Neural crest cell (in vitro differentiated cells): ENCODE measurements around the gene IRF8. TPM values are rescaled to one million over a fixed set of nuclear protein-coding genes. Genes with fewer than 3 reads are reported as not detected.

ENCODE experiments used
- DNase-seq: peaks from one replicate; pipeline ENCODE4 v3.0.0; 2021; ENCODE audit warnings: low read depth, mixed read lengths, low spot score
- H3K27ac Mint-ChIP-seq: one replicate; pipeline ENCODE4 v1.8.0; 2021; ENCODE audit warnings: mild to moderate bottlenecking, mixed read lengths; ENCODE audit not compliant: unreplicated experiment
- H3K27me3 Mint-ChIP-seq: 2 replicates; pipeline ENCODE4 v1.8.0; 2021; ENCODE audit warnings: low read depth, mild to moderate bottlenecking, mixed read lengths
- H3K36me3 Mint-ChIP-seq: 2 replicates; pipeline ENCODE4 v1.8.0; 2021; ENCODE audit warnings: low read depth, mild to moderate bottlenecking, mixed read lengths
- H3K4me1 Mint-ChIP-seq: 2 replicates; pipeline ENCODE4 v1.8.0; 2021; ENCODE audit warnings: mixed read lengths
- H3K4me3 Mint-ChIP-seq: one replicate; pipeline ENCODE4 v1.8.0; 2021; ENCODE audit warnings: mild to moderate bottlenecking, mixed read lengths
- H3K9me3 Mint-ChIP-seq: 2 replicates; pipeline ENCODE4 v1.8.0; 2021; ENCODE audit warnings: mixed read lengths
- CTCF ChIP-seq: fragments of 200-600 bp; sonication (generic); conservative IDR thresholded peaks from 2 replicates; pipeline ENCODE4 v1.5.0; 2021; ENCODE audit warnings: antibody characterized with exemption, mild to moderate bottlenecking
- long read RNA-seq: library from polyadenylated mRNA; unstranded; transcript quantifications from one replicate; pipeline ENCODE4 v2.0.0, GENCODE V29; 2020
- total RNA-seq: library from RNA; stranded (reverse); gene quantifications from 2 replicates; pipeline ENCODE4 v1.2.1, GENCODE V29; 2021

Gene IRF8
- 0.19 and 0.25 TPM in 2 replicates for total RNA-seq
- long read RNA-seq = 0 reads

- DNase-seq = peak; percentile 54
- Mint-ChIP-seq H3K4me1 (peaks cover 9% of the 10 kb centered on the region), H3K9me3 (no peaks in the 10 kb centered on the region), H3K36me3 (no peaks in the 10 kb centered on the region), H3K27ac (no peak within 1 kb of the TSS), H3K4me3 (peak within 1 kb of the TSS; percentile 77), H3K27me3 (peaks cover 95% of the 10 kb centered on the region)
- TF ChIP-seq CTCF = no peak
Measured at GRCh38 chr16:85898521-85899442, at the start of gene IRF8. Gene IRF8 (plus strand): TSS chr16:85899162. CDS start chr16:85903016, 3,854 bp downstream.

- Mint-ChIP-seq H3K27ac (no peak overlapping the region), H3K9me3 (no peaks in the 10 kb centered on the region), H3K27me3 (peaks cover 29% of the 10 kb centered on the region), H3K4me3 (no peak overlapping the region), H3K36me3 (no peaks in the 10 kb centered on the region), H3K4me1 (no peaks in the 10 kb centered on the region)
- no peak for DNase-seq
- no peak for TF ChIP-seq CTCF
Measured at GRCh38 chr16:85849388-85849787, 49.6 kb upstream of the IRF8 start.

GRCh38 chr16:85850344-85850880 is 48.5 kb upstream of the IRF8 start:
- no peak for DNase-seq
- H3K27ac Mint-ChIP-seq = no peak overlapping the region

GRCh38 chr16:85851034-85851785 is 47.8 kb upstream of the IRF8 start:
- Mint-ChIP-seq H3K4me1 (no peaks in the 10 kb centered on the region), H3K9me3 (no peaks in the 10 kb centered on the region), H3K36me3 (no peaks in the 10 kb centered on the region), H3K4me3 (no peak overlapping the region), H3K27ac (no peak overlapping the region), H3K27me3 (peaks cover 32% of the 10 kb centered on the region)
- DNase-seq = no peak
- TF ChIP-seq CTCF = no peak

More at GRCh38 chr16:85850344-85850880, 48.5 kb upstream of the IRF8 start:
- Mint-ChIP-seq H3K4me3 (no peak overlapping the region), H3K9me3 (no peaks in the 10 kb centered on the region), H3K36me3 (no peaks in the 10 kb centered on the region), H3K27me3 (peaks cover 29% of the 10 kb centered on the region), H3K4me1 (no peaks in the 10 kb centered on the region)
- no peak for TF ChIP-seq CTCF
